ENCODE results near the gene HTR1B.

DNA sequence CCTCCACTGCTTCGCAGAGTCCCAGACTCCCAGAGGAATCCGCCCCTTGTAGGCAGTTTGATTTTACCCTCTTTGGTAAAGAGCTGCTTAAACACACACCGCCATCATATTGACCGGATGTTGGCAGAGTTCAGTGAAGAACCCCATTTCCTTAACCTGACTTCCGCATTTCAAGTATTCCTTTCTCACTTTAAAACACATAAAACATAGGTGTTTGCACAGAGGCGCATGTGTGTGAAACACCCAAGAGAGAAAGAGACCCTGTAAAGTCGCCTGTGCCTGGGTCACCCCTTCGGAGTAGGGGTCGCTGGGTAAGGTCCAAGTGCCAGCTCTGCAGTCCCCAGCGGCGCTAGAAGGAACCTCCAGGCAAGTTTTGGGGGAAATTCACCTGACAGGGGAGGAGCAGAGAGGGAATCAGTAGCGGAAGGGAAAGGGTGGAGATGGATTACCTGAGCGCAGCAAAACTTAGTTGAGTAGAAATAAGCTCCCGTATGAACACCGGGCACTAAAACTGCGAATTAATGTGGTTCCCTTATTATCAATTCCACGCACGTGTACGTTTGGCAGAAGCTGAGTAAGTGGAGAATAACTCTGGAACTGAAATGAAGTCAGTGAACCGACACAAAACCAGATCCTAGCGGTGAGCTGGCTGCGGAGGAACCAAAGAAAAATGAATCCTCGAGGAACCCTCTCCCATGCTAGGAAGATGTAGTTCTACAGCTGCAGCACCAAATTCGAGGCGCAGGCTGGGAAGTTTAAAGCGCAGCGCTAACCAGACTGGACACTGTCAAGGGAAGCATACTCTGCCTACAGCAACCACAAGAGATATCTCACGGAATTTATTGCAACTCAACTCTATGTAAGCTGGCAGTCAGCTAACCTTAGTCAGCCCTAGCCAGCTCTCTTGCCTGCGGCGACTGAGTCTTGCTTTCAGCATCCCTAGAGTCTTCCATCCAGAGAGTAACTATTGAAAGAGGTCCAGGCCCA is 3.5 kb upstream of the HTR1B start:
- TF ChIP-seq EZH2phosphoT487 (IDR thresholded peaks at IDR 0.05; ENCODE audit: borderline replicate concordance, low read length), result no peak
- TF ChIP-seq, protein P1, sequence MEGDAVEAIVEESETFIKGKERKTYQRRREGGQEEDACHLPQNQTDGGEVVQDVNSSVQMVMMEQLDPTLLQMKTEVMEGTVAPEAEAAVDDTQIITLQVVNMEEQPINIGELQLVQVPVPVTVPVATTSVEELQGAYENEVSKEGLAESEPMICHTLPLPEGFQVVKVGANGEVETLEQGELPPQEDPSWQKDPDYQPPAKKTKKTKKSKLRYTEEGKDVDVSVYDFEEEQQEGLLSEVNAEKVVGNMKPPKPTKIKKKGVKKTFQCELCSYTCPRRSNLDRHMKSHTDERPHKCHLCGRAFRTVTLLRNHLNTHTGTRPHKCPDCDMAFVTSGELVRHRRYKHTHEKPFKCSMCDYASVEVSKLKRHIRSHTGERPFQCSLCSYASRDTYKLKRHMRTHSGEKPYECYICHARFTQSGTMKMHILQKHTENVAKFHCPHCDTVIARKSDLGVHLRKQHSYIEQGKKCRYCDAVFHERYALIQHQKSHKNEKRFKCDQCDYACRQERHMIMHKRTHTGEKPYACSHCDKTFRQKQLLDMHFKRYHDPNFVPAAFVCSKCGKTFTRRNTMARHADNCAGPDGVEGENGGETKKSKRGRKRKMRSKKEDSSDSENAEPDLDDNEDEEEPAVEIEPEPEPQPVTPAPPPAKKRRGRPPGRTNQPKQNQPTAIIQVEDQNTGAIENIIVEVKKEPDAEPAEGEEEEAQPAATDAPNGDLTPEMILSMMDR (IDR thresholded peaks at IDR 0.05; ENCODE audit: low read depth, low read length, poor library complexity, severe bottlenecking), result no peak

All from DOHH2 (cell line).